NCI-H1105 (cell line): ENCODE data around the gene OS9.

Experiments used
- DNase-seq: peaks from one replicate; lab custom pipeline; 2025; lab: John Stamatoyannopoulos, UW

The OS9 gene

DNA sequence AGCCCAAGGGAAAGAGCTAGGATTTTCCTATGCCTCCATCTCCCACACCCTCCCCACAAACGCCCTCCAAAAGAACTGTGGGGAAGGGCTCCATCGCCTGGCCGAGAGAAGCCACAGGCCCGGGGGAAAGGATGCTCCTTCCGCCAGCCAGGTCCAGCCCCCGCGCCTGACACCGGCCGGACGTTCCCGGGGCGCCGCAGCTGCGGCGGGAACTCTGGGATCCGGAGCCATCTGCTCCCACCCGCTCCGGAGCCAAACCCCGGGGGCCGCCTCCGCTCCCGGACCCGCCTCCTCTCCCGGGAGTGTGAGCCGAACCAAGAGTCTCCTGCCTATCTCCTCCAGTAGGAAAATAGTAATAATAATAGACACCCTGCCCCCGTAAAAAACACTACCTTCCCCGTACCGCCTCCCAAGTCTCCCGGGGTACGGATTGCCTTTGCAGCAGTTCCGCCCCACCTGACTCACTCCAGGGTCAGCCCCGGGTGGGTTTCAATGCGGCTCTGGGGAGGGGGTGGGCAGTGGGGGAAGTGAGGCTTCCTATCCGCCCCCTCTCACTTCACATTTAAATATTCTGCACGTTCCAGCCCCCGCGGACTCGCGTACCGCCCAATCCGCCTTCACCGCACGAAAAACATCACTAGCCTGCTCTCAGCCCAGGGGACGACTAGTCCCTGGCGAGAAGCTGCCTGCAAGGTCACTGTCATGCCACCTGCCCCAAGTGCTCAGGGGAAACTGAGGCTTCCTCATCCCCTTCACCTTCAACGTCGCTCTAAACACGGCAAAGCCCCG is 42.2 kb downstream of the OS9 start:
- DNase-seq: no peak

DNA sequence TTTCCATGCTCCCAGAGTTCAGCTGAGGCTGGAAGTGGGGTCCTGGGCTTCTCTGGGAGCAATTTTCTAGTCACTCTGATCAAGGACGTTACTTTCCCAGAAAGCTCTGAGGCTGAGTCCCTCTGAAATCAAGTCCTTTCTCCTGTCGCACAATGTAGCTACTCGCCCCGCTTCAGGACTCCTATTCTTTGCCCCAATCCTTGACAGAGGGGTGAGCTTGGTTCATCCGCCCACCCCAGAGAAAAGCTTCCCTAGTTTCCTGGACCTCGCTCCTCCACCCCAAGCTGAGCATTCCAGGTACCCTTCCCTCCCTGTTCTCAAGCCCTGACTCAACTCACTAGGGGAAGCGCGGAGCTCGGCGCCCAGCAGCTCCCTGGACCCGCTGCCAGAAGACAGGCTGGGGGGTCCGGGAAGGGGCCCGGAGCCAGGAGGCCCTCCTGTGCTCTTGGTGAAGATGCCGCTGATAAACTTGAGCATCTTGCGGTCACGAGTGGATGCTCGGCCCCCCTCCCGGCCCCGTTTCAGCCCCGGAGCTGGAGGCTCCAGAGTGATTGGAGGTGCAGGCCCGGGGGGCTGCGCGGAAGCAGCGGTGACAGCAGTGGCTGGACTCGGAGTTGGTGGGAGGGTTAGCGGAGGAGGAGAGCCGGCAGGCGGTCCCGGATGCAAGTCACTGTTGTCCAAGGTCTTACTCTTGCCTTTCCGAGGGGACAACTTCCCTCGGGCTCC is 43.0 kb downstream of the OS9 start:
- no peak for DNase-seq

DNA sequence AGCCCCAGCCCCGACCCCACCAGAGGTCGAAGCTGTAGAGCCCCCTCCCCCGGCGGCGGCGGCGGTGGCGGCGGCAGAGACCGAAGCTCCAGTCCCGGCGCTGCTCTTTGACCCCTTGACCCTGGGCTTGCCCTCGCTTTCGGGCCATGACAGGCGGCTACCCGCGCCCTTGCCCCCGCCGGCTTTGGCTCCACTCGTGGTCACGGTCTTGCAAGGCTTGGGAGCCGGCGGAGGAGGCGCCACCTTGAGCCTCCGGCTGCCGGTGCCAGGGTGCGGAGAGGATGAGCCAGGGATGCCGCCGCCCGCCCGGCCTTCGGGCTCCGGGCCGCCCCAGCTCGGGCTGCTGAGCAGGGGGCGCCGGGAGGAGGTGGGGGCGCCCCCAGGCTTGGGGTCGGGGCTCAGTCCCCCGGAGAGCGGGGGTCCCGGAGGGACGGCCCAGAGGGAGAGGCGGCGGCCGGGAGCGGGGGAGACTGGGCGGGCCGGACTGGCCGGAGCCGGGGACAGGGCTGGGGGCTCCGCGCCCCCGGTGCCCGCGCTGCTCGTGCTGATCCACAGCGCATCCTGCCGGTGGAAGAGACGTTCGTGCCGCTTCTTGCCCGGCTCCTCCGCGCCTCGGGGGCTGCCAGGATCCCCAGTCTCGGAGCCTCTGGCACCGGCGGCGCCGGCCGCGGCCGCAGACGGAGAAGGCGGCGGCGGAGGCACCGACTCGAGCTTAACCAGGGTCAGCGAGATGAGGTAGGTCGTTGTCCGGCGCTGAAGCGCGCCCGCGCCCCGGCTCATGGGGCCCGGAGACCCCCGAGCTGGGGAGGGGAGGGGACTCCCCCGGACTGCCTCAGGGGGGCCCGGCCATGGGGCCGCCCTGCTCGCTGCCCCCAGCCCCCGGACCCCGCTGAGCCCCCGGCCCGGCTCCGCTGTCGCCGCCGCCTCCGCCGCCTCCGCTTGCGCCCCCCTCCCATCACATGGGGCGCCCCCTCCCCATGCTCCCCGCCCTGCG is 43.8 kb downstream of the OS9 start:
- DNase-seq: no peak

DNA sequence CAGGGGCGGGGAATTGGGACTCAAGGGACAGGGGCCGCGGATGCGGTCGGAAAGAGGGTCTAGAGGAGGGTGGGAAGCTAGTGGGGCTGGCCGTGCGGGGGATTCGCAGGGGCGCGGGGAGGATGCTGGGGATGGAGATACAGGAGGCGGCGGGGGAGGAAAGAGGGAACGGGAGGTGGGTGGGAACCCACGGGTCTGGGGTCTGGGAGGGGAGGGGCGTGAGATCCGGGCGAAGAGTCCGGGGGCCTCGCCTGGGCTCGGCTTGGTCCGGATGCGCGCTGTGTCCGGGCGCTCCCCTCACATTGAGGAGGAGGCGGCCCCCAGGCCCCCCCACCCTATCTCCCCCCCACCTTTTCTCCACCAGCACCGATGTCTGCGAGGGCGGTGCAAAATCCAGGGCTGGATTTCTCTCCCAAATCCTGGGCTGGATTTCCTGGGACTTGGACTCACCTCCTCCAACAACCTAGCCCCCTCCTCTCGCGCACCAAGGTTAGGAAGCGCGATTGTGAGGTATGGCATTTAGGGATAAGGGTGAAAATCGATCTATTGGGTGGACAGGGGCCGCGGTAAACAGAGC is 44.8 kb downstream of the OS9 start, which contains the start of gene AGAP2:
AGAP2 (minus strand) TSS at position 82 of the 577 bp plus-strand sequence. CDS start 496 bp downstream, outside the sequence.
- DNase-seq: peak; percentile 35

DNA sequence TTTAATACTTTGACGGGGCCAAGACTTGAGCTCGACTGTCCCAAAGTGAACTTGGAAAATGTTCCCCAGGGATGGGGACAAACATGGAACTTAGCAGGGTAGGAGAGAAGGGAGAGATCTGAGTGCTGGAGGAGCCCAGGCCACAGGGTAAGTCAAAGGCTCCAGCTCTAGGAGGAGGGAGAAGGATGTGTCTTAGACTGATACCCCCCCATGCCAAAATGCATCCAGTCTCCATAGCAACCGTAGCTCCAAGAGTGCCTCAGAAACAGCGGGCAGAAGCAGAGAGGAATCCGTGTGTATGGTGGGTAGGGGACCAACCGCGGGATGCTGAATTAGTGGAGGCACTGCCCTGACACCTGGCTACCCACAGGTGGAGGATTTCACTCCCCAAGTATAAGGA is 45.5 kb downstream of the OS9 start:
- no peak for DNase-seq

DNA sequence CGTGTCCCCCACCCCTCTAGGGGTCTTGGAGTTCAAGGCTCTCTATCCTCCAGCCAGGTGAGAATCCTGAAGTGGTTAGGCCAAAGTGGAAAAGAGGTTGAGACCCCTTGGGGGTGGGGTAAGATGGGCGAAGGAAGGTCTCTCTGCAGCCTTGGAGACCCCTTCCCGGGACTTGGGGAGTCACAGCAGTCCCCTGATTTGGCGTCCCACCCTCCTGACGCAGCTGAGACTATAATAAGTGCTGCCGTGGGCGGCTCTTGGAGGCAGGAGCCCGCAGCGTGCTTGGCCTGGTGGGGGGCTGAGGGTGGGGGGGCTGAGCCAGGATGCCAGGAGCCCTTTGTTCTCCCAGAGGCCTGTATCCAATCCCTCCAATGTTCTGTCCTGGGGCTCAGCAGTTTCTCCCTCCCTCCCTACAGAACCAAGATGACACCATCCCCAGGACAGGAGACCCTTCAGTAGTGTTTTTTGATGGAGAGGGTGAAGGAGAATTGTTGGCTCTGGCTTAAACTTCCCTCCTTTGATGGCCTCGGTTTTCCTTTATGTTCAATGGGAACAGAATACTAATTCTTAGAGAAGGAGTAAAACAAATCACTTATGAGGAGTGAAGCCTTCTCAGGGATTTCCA is 46.1 kb downstream of the OS9 start:
- no peak for DNase-seq

DNA sequence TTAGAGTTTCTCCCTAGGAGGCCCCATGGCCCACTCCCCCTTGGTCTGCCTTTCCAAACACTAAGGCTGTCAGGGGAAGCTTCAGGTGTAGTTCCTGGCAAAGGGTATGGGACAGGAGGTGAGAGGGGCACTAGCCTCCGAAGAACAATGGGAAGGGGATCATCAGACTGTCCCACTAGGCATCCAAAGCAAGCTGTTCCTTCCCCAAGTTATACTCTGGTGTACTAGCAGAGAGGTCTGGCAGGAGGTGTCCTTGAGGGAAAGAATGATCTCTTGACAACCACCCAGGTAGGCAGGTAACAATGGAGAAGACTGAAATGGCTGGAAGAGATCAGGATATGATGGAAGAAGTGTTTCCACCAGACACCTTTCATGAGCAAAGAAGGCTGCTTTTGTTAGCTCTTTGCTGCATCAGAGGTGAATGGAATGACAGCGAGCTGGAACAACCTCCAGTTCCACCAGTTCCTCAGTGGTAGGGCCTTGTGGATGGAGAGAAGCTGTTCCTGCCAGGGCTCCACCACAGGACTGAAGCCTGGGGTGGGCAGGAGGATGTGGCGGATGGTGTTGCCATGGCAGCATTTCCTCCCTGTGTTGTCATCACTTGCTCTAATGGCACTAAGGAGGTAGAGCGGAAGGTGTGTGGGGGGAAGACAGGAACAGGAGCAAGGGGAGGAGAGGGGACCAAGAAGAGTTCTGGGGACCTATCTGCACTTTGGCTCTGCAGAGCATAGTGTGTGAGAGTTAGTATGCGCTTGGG is 46.9 kb downstream of the OS9 start:
- DNase-seq: no peak

DNA sequence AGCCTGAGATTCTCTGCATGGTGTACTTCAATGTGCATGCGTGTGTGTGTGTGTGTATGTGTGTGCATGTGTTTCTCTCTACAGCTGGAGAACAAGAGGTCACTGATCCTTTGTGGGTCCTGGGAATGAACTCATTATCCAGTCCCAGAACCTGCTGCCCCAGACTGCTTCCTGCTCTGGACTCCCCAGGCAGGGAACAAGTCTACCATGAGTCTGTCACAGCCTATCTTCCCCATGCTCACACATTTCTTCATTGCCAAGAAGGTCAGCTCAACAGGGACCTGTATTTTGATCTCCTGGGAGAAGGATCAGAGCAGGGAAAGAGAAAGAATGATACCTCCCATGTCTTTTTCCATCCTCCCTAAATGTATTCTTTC is 47.5 kb downstream of the OS9 start:
- DNase-seq: no peak

DNA sequence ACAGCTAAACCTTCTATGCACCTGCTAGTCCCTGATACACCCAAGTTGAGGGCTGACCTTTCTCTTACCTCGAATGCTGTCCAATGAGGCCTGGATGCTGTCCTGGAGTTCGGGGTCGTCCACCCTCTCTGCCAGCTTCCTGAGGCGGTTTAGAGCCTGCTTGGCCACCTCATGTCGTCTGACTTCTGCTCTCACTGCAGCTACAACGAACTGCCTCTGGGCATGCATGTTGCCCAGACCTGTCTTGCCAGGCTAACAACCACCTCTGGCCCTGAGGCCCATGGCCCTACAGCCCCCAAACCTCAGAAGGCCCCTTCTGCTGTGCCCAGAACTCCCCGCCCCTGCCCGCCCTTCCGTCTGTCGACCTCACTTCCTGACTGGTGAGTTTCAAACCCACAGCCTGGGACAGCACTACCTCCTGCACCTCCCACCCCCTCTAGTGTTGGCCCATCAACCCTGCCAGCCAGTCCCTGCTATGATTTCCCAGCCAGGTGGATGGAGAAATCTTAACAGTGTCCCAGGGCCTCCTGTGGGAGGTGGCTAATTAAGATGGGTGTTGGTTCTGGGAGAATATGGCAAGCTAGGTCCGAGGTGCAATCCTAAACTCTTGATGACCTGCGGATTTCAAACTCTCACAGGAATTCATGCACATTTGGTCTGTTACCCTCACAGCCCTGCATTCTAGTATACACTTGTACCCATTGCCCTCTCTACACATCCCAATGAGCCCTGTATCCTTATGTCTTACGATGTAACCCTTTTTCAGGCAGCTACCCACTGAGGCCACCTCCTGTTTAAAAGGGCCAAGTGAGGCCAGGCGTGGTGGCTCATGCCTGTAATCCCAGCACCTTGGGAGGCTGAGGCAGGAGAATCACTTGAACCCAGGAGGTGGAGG is 48.2 kb downstream of the OS9 start:
- DNase-seq: no peak

DNA sequence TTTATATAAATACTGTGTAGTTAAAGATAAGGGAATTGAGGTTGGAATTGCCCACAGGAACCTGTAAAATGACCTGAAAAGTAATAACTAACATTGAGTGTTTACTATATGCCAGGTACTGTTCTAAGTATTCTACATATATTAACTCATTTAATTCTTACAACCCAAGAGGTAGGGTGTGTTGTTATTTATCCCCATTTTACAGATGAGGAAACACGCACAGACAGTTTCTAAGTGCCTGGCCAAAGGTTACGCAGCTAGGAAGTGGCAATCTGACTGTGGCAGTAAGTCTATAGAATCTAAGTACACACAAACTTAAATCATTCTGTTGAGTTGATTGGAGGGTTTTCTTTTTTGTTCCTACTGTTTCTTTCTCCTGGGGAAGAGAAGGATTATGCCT is 49.8 kb downstream of the OS9 start:
- DNase-seq: no peak

DNA sequence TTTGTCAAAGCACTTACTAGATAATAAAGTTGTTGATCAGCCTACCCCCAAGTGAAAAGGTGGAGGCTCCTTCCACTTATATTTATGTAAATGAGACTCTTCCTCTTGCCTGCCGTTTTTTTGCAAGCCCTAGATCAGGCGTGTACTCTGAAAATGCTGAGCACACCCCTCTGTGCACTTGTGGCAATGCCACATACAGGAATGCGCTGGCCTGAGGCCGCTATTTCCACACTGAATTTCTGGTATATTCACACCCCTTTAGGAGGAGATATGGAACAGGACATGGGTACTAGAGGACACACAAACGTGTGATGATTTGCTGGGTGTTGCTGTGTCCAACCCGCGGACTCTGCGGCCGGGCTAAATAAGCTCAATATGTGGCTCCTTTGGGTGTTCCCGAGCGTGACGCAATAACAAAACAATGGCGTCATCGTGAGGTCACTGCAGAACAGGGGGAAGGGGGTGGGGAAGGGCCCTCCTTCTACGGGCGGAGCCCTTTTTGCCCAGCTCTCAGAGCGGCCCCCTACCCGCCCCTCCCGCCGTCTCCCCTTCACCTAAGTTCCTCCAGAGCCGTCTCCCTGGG is 50.4 kb downstream of the OS9 start:
- DNase-seq: no peak

DNA sequence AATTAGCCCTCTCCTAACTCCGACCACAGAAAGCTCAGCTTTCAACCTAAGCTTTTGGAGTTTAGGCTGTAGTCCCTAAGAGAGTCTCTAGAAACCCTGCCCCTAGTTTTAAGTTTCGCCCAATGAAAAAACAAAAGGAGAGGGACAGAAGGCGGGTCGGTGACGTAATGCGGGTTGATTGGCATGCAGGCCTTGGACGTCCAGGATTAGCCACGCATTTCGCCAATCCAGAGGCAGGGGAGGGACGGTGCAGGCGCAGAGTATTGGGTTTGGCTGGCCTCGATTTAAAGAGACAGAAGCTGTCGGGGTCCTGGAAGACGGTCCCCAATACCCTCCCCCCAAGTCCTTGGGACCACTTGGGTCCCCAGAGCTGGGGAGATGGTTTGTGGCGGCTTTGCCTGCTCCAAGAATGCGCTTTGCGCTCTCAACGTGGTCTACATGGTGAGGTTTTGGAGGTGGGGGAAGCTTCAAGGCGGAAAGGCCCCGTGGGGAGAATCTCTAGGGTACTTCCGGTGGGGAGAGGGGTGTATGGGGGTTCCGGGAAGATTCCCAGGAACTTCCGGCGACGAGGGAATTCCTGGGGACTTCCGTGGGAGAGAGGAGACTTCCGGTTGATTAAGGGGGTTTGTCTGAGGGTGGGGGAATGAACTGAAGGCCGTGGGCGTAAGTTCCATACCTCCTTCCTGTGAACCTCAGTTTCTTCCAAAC is 51.0 kb downstream of the OS9 start, which contains the start of gene TSPAN31:
TSPAN31 (plus strand) TSS at position 263 of the 708 bp plus-strand sequence; CDS start at position 379, 116 bp downstream.
- peak; percentile 89 for DNase-seq

DNA sequence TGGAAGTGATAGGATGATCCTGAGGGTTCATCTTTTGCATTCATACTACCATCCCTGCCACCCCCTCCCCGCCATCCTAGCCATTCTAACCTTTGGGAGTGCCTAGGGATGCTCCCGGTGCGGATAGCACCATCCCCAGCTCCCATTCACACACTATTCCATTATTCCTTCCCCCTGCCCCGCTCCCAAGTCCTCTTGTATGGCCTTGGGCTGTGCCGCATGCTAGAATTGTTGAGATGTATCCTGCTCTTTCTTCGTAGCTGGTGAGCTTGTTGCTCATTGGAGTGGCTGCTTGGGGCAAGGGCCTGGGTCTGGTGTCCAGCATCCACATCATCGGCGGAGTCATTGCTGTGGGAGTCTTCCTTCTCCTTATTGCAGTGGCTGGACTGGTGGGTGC is 51.6 kb downstream of the OS9 start:
- DNase-seq: no peak

DNA sequence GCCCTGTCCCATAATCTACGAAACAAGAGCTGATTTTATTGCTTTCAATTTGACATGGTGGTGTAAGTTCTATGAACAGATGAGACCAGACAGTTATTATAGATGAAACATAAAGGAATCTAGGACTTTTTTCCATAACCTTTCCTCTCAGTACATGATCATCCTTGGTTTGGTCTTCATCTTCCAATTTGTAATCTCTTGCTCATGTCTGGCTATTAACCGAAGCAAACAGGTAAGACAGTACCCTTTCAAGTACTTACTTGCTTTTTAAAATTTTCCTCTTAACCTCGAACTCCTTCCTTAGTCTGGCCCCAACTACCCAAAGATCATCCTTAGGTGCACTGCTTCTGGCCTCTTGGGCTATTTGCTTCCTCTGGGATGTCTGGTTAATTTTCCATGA is 52.1 kb downstream of the OS9 start:
- no peak for DNase-seq

DNA sequence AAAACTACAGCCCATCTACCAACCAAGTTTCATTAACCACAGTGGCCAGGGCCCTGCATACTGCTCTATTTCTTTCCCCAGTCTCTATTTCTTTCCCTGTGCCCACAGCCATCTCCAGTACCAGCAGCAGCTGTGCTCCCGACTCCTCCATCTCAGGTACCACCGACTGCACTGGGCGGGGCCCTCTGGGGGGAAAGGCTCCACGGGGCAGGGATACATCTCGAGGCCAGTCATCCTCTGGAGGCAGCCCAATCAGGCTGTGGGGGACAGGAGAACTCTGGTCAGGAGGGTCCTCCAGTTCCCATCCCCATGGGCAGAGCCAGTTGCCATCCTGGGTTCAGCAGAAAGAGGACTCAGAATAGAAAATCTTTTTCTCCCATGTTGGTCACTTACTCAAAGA is 55.1 kb downstream of the OS9 start:
- no peak for DNase-seq

DNA sequence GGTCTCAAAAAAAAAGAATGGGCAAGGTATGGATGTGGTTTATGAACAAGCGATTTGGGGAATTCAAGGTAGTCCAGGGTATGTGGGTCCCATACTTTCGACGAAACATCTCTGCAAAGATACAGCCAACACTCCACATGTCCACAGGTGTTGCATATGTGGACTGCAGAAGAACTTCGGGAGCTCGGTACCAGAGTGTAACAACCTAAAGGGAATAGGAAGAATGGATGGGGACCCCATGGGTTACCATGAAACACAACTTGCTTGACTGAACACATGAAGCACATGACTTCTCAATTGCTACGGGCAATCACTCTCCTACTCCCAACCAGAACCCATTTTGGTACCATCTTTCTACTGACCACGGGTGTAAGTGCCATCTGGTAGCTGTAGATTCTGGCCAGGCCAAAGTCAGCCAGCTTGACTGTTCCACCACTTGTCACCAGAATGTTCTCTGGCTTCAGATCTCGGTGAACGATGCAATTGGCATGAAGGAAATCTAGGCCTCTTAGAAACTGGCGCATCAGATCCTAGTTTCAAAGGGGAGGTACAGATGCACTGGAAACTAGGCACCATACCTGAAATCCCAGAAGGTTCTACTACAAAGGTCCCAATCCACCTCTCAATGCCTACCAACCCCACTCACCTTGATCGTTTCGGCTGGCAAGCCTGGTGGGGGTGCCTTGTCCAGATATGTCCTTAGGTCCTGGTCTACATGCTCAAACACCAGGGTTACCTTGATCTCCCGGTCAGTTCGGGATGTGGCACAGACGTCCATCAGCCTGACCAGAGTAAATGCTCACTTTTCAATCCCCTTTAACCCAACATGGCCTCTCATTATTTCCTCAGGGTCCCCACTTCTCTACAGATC is 56.9 kb downstream of the OS9 start:
- DNase-seq: no peak

DNA sequence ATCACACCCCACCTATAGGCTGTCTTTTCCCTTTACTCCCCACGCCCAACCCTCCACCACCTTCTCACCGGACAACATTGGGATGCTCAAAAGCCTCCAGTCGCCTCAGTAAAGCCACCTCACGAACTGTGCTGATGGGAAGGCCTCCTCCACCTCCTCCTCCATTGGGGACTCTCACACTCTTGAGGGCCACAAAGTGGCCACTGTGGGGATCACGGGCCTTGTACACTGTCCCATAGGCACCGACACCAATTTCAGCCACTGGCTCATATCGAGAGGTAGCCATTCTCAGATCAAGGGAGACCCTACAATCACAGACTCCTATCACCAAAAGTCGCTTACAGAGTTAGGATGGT is 57.5 kb downstream of the OS9 start:
- DNase-seq: no peak
